Stimulated activated CD8-positive, alpha-beta memory T cell treated with anti-CD3 and anti-CD28 coated beads, Interleukin-4, amount 100 ng/mL, for 1 hour (primary cell): Measurements from ENCODE around the gene SMIM14.
"Not testable (repeated sequence)": the region's sequence is repeated elsewhere in the genome, so short reads cannot be mapped to it uniquely, and the experiment has no call there.

Experiments used
- DNase-seq, 2 donors: peaks; one replicate each; pipeline ENCODE4 v3.0.0-alpha.2; 2020; ENCODE audit warnings: low read depth in 2 of 2, low spot score in 1 of 2

Gene SMIM14

GRCh38 chr4:39502664-39503035 is 136.0 kb downstream of the SMIM14 start:
- not testable (repeated sequence) for DNase-seq

GRCh38 chr4:39502019-39502663 is 136.5 kb downstream of the SMIM14 start:
- no peak for DNase-seq

GRCh38 chr4:39498727-39499020 is 140.0 kb downstream of the SMIM14 start:
- DNase-seq = no peak

- no peak for DNase-seq
Measured at GRCh38 chr4:39497909-39498726, 140.5 kb downstream of the SMIM14 start.
